HCT116 (cell line): ENCODE data around the gene PDE1A. TPM values are rescaled to one million over a fixed set of nuclear protein-coding genes. Genes with fewer than 3 reads are reported as not detected.

ENCODE experiments used
- ATAC-seq: fragments of 200-7000 bp; cut with Tn5 transposase; 2 replicates; pipeline ENCODE4 v1.9.1; 2020; ENCODE audit warnings: mild to moderate bottlenecking, moderate library complexity
- BruUV-seq: library from RNA; stranded (reverse); fragments of 400-500 nt; replicated peaks from 2 replicates; lab custom pipeline; 2021; lab: Mats Ljungman, UMichigan
- CTCF ChIA-PET: fragments of 300-600 bp; sonication (Branson Sonifier 250); formaldehyde crosslinking; loops from one replicate; lab custom pipeline; 2021; ENCODE audit warnings: antibody characterized with exemption; lab: Charles Lee
- POLR2A ChIA-PET: fragments of 300-600, 350-600 bp; sonication (Branson Sonifier 250); formaldehyde crosslinking; loops from one replicate; lab custom pipeline; 2021; ENCODE audit warnings: antibody characterized with exemption; lab: Charles Lee
- RAD21 ChIA-PET, 2 experiments: fragments of 300-600 bp; sonication (Branson Sonifier 250); formaldehyde crosslinking; loops; one replicate each; lab custom pipeline; 2023; ENCODE audit warnings: low total read pairs in 2 of 2; ENCODE audit not compliant: uncharacterized antibody in 2 of 2, unreplicated experiment in 2 of 2, low non-redundant PET in 1 of 2; lab: Charles Lee
- DNase-seq: peaks from one replicate; pipeline ENCODE4 v3.0.0-alpha.2; 2010; ENCODE audit warnings: low read depth, low spot score
- H2AFZ ChIP-seq: fragments of 200-600 bp; shearing (Covaris generic), sonication (generic); 2 replicates; pipeline ENCODE4 v1.6.1; 2017; ENCODE audit warnings: low read depth, mixed run types, mixed read lengths, antibody characterized with exemption, low read length; ENCODE audit not compliant: poor library complexity, severe bottlenecking
- H3K27ac ChIP-seq: 2 replicates; pipeline ENCODE4 v1.5.1; 2012; ENCODE audit warnings: low read depth, low read length
- H3K27me3 ChIP-seq: fragments of 200-600 bp; sonication (generic); 2 replicates; pipeline ENCODE4 v1.6.1; 2016; ENCODE audit warnings: mixed run types, low read length, mixed read lengths; ENCODE audit not compliant: insufficient read depth
- H3K36me3 ChIP-seq, 2 experiments: fragments of 200-500 bp in 1 of 2; fragments of 200-600 bp in 1 of 2; sonication (Bioruptor generic) in 1 of 2; sonication (generic) in 1 of 2; 2 replicates each; pipeline versions ENCODE4 v1.5.1 to v1.6.1; 2014 to 2016; ENCODE audit warnings: low read length in 2 of 2, inconsistent platforms in 1 of 2, mixed read lengths in 1 of 2, mixed run types in 1 of 2; ENCODE audit not compliant: insufficient read depth in 2 of 2, control insufficient read depth in 1 of 2
- H3K4me1 ChIP-seq, 2 experiments: fragments of 200-600 bp in 1 of 2; sonication (generic) in 1 of 2; 2 replicates each; pipeline versions ENCODE4 v1.5.1 to v1.6.1; 2012 to 2017; ENCODE audit warnings: low read length in 2 of 2, inconsistent platforms in 1 of 2, mild to moderate bottlenecking in 1 of 2, mixed read lengths in 1 of 2, mixed run types in 1 of 2, moderate library complexity in 1 of 2; ENCODE audit not compliant: insufficient read depth in 2 of 2, control insufficient read depth in 1 of 2
- H3K4me2 ChIP-seq: fragments of 200-600 bp; sonication (generic); 2 replicates; pipeline ENCODE4 v1.6.1; 2017; ENCODE audit warnings: mixed run types, low read length, mixed read lengths
- H3K4me3 ChIP-seq, 2 experiments: fragments of 200-600 bp in 1 of 2; sonication (generic) in 1 of 2; replicated peaks in 1 of 2; 2 replicates each; pipeline ENCODE4 v1.5.1; 2011 to 2016; ENCODE audit warnings: low read length in 2 of 2, control low read depth in 1 of 2, low read depth in 1 of 2, mild to moderate bottlenecking in 1 of 2, mixed read lengths in 1 of 2, mixed run types in 1 of 2
- H3K79me2 ChIP-seq: fragments of 200-600 bp; sonication (generic); 2 replicates; pipeline ENCODE4 v1.6.1; 2017; ENCODE audit warnings: mild to moderate bottlenecking, mixed run types, low read length, moderate library complexity, mixed read lengths; ENCODE audit not compliant: insufficient read depth
- H3K9ac ChIP-seq: fragments of 200-600 bp; sonication (generic); 2 replicates; pipeline ENCODE4 v1.6.1; 2016; ENCODE audit warnings: low read length, mixed read lengths
- H3K9me2 ChIP-seq: fragments of 200-600 bp; sonication (generic), shearing (Covaris generic); 2 replicates; pipeline ENCODE4 v1.6.1; 2017; ENCODE audit warnings: mixed run types, mild to moderate bottlenecking, moderate library complexity; ENCODE audit not compliant: insufficient read depth
- H3K9me3 ChIP-seq, 2 experiments: fragments of 200-500 bp in 1 of 2; fragments of 200-600 bp in 1 of 2; sonication (Bioruptor generic) in 1 of 2; sonication (generic) in 1 of 2; 2 replicates each; pipeline ENCODE4 v1.6.1; 2014 to 2017; ENCODE audit warnings: low read length in 2 of 2, mixed read lengths in 2 of 2, inconsistent platforms in 1 of 2, low read depth in 1 of 2, mild to moderate bottlenecking in 1 of 2, mixed run types in 1 of 2, moderate library complexity in 1 of 2; ENCODE audit not compliant: control insufficient read depth in 1 of 2, insufficient read depth in 1 of 2
- H4K20me1 ChIP-seq: fragments of 200-600 bp; sonication (generic), shearing (Covaris generic); 2 replicates; pipeline ENCODE4 v1.6.1; 2017; ENCODE audit warnings: mixed run types, mild to moderate bottlenecking, moderate library complexity; ENCODE audit not compliant: insufficient read depth
- ATF3 ChIP-seq: IDR thresholded peaks from 2 replicates; pipeline ENCODE4 v1.6.1; 2012
- CBX3 ChIP-seq: IDR thresholded peaks from 2 replicates; pipeline ENCODE4 v1.6.1; 2012; ENCODE audit warnings: low read depth
- CEBPB ChIP-seq: IDR thresholded peaks from 2 replicates; pipeline ENCODE4 v1.6.1; 2012; ENCODE audit warnings: low read depth
- CTCF ChIP-seq, 3 experiments: fragments of 200-600 bp in 1 of 3; sonication (generic) in 1 of 3; IDR thresholded peaks in 2 of 3; conservative IDR thresholded peaks in 1 of 3; 2 replicates each; pipeline ENCODE4 v1.5.1; 2012 to 2017; ENCODE audit warnings: low read depth in 2 of 3, low read length in 2 of 3, antibody characterized with exemption in 1 of 3, borderline replicate concordance in 1 of 3, control low read depth in 1 of 3, mild to moderate bottlenecking in 1 of 3, mixed read lengths in 1 of 3, mixed run types in 1 of 3, moderate library complexity in 1 of 3; ENCODE audit not compliant: insufficient read depth in 1 of 3
- ELF1 ChIP-seq: IDR thresholded peaks from 2 replicates; pipeline ENCODE4 v1.6.1; 2012; ENCODE audit warnings: low read depth, borderline replicate concordance
- FOSL1 ChIP-seq: IDR thresholded peaks from 2 replicates; pipeline ENCODE4 v1.6.1; 2012; ENCODE audit warnings: low read depth
- JUND ChIP-seq: IDR thresholded peaks from 2 replicates; pipeline ENCODE4 v1.6.1; 2012
- MAX ChIP-seq: IDR thresholded peaks from 2 replicates; pipeline ENCODE4 v1.6.1; 2012
- POLR2A ChIP-seq: IDR thresholded peaks from 2 replicates; pipeline ENCODE4 v1.7.0; 2011; ENCODE audit warnings: borderline replicate concordance; ENCODE audit not compliant: insufficient read depth, insufficient read length; ENCODE audit errors: extremely low read depth
- POLR2AphosphoS5 ChIP-seq: IDR thresholded peaks from 2 replicates; pipeline ENCODE4 v1.6.1; 2011; ENCODE audit warnings: mild to moderate bottlenecking, low read depth, low read length, moderate library complexity
- SP1 ChIP-seq: IDR thresholded peaks from 2 replicates; pipeline ENCODE4 v1.6.1; 2012; ENCODE audit warnings: low read depth
- SRF ChIP-seq: IDR thresholded peaks from 2 replicates; pipeline ENCODE4 v1.6.1; 2012; ENCODE audit warnings: low read depth
- TCF7L2 ChIP-seq: IDR thresholded peaks from 2 replicates; pipeline ENCODE4 v1.7.0; 2011; ENCODE audit warnings: borderline replicate concordance, inconsistent platforms; ENCODE audit not compliant: insufficient read depth, insufficient read length; ENCODE audit errors: extremely low read depth
- YY1 ChIP-seq: IDR thresholded peaks from 2 replicates; pipeline ENCODE4 v1.6.1; 2011; ENCODE audit warnings: low read length, low read depth, moderate library complexity, mild to moderate bottlenecking; ENCODE audit not compliant: insufficient replicate concordance; ENCODE audit errors: extremely low read depth
- intact Hi-C: fragments of 100-400 bp; cut with micrococcal nuclease; formaldehyde crosslinking; loops from 2 replicates; pipeline ENCODE4 v1.10.0; 2022
- total RNA-seq: library from RNA; stranded (reverse); gene quantifications from one replicate; pipeline ENCODE4 v1.2.1, GENCODE V29; 2021; ENCODE audit not compliant: unreplicated experiment

PDE1A gene
- total RNA-seq, 1 experiment from 2014 or later = 0.12 TPM

GRCh38 chr2:182372661-182373060, 54.2 kb downstream of the PDE1A start:
- no peaks in the 10 kb centered on the region for H3K27me3 ChIP-seq
- H3K27ac ChIP-seq = peak overlapping the region; percentile 69
- peak; percentile 79 for TF ChIP-seq SP1
- TF ChIP-seq ATF3 = no peak
- TF ChIP-seq POLR2AphosphoS5 = peak; percentile 71
- TF ChIP-seq FOSL1 = peak; percentile 90
- TF ChIP-seq CTCF (IDR thresholded peaks at IDR 0.05 in 2 of 3, conservative IDR thresholded peaks at IDR 0.05 in 1 of 3; ENCODE audit: borderline replicate concordance in 1 of 3, insufficient read depth in 1 of 3, low read depth in 2 of 3, low read length in 2 of 3) = no peak
- peak; percentile 94 for TF ChIP-seq JUND
- no peak for TF ChIP-seq SRF
- peak; percentile 98 for TF ChIP-seq CBX3
- no peak for TF ChIP-seq TCF7L2
- TF ChIP-seq POLR2A = no peak
- TF ChIP-seq ELF1 = no peak
- peak; percentile 44; the same call in 1 of the 2 replicates for TF ChIP-seq MAX
- peak; percentile 63 for TF ChIP-seq YY1
- TF ChIP-seq CEBPB = peak; percentile 52
- intact Hi-C loops = no loop called here
- H3K79me2 ChIP-seq = no peaks in the 10 kb centered on the region
- peak overlapping the region in 1 of 2 experiments; percentile 6; a peak in 2 of 4 replicates for H3K4me3 ChIP-seq
- H4K20me1 ChIP-seq = no peaks in the 10 kb centered on the region
- no peaks in the 10 kb centered on the region for H3K9me2 ChIP-seq
- H3K36me3 ChIP-seq = no peaks in the 10 kb centered on the region
- no peaks in the 10 kb centered on the region; a peak in 1 of 4 replicates for H3K9me3 ChIP-seq
- DNase-seq (peak; percentile 82), ATAC-seq (peak; percentile 99)
- RAD21 ChIA-PET = no interaction called here
- peak overlapping the region; percentile 67 for H3K4me2 ChIP-seq
- H2AFZ ChIP-seq = peak overlapping the region; percentile 20
- peaks cover 15 to 20% of the 10 kb centered on the region in 2 experiments for H3K4me1 ChIP-seq
- H3K9ac ChIP-seq = peak overlapping the region; percentile 29
- CTCF ChIA-PET = no interaction called here
- BruUV-seq = no TSS peak
- POLR2A ChIA-PET = interaction anchor here (0.6 kb wide), 1 partner anchor 35 kb away, joined by 3 read pairs; no protein-coding TSS in a partner anchor
